KBM-7 (cell line): ENCODE data around the gene NUP85.
"Not testable (repeated sequence)": the region's sequence is repeated elsewhere in the genome, so short reads cannot be mapped to it uniquely, and the experiment has no call there.

Experiments
- DNase-seq: peaks from one replicate; pipeline ENCODE4 v3.0.0-alpha.2; 2015
- in situ Hi-C: fragments of 300-500 bp; cut with MboI; formaldehyde crosslinking; loops from 2 replicates; pipeline ENCODE4 v1.14.3; 2020; ENCODE audit warnings: low sequenced_read_pairs, low pct_unique_long_range_greater_than_20kb, mixed read lengths

The NUP85 gene, protein sequence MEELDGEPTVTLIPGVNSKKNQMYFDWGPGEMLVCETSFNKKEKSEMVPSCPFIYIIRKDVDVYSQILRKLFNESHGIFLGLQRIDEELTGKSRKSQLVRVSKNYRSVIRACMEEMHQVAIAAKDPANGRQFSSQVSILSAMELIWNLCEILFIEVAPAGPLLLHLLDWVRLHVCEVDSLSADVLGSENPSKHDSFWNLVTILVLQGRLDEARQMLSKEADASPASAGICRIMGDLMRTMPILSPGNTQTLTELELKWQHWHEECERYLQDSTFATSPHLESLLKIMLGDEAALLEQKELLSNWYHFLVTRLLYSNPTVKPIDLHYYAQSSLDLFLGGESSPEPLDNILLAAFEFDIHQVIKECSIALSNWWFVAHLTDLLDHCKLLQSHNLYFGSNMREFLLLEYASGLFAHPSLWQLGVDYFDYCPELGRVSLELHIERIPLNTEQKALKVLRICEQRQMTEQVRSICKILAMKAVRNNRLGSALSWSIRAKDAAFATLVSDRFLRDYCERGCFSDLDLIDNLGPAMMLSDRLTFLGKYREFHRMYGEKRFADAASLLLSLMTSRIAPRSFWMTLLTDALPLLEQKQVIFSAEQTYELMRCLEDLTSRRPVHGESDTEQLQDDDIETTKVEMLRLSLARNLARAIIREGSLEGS

DNA sequence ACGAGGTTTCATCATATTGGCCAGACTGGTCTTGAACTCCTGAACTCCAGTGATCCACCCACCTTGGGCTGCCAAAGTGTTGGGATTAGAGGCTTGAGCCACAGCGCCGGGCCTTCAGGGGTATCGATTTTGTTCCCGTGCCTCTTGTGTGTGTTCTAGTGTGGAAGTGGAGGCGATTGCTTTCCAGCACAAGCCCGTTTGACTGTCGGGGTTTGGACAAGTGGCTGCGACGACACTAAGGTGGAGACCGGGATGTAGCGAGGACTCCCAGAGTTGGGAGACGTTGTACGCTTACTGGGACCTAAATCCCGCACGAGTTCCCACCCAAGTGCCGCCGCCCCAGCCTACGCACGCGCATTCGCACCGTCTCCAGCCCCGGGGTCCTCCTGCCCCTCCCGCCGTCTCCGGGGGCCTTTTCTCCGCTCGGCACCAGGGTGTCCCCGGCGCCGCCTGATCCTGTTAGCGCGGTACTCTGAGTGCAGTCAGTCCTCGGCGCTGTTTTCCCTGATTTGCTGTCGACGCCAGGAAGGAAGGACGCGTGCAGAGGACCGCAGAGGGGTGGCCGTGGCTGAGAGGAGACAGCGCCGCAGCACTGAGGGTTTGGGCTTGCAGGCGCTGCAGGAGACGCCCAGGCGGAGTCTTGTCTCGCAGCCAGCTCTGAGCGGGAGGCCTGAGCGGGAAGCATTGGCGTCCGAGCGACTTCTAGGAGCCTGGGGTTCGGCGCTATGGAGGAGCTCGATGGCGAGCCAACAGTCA is at the start of gene NUP85:
NUP85 (plus strand) TSS at position 643 of the 756 bp plus-strand sequence; CDS start at position 726, 83 bp downstream.
- in situ Hi-C loops = no loop called here
- DNase-seq = peak; percentile 96

DNA sequence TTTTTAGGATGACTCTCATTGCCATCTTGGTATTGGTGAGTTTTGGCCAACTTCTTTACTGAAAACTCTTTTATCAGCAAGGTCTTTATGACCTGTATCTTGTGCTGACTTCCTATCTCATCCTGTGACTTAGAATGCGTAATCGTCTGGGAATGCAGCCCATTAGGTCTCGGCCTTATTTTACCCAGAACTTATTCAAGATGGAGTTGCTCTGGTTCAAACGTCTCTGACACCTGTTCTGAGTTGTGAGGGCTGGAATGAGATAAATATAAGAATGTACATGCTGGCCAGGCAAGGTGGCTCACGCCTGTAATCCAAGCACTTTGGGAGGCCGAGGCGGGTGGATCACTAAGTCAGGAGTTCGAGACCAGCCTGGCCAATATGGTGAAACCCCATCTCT is 47.0 kb upstream of the NUP85 start:
- in situ Hi-C loops, DNase-seq: not testable (repeated sequence)

DNA sequence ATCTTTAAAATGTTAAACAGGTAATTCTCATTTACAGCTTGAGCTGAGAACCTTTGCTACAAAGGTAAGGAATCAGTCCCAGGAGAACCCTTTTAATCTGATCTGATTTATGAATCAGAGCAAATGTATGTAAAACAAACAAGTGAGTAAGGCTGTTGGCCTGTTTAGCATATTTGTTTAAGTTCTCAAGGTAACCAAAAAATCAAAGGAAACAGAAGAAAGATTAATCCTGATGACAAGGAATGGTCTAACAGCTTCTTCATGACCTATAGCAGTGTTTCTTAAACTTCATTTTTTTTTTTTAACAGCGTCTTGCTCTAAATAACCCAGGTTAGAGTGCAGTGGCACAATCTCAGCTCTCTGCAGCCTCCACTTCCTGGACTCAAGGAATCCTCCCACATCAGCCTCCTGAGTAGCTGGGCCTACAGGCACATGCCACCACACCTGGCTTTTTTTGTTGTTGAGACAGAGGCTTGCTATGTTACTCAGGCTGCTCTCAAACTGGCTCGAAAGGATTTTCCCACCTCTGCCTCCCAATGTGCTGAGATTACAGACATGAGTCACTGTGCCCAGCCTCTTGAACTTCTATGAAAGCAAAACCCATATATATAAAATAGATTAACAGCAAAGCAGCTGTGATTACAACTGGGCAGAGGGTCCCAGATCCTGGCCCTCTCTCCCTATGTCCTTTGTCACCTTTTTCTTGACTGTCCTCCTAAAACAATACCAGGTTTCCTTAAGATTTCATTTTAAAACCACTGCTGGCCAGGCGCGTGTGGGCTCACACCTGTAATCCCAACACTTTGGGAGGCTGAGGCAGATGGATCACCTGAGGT is 46.1 kb upstream of the NUP85 start:
- DNase-seq = no peak
- in situ Hi-C loops = no loop called here

DNA sequence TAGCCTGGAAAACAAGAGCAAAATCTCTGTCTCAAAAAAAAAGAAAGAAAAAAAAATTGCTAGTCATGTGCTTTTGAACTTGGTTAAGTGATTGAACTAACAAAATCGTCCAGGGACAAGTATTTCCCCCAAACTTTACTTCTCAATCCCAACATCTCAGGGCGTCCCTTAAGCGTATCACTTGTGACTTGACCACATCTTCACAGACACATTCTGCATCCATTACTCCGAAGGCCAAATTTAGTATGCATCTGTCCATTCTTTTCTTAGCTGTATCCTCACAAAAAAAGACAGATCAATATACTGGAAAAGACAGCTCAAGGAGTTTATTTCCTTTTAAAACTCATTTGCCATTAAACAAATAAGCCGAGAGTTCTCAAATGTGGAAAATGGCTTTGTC is 45.3 kb upstream of the NUP85 start:
- in situ Hi-C loops = no loop called here
- DNase-seq = no peak

DNA sequence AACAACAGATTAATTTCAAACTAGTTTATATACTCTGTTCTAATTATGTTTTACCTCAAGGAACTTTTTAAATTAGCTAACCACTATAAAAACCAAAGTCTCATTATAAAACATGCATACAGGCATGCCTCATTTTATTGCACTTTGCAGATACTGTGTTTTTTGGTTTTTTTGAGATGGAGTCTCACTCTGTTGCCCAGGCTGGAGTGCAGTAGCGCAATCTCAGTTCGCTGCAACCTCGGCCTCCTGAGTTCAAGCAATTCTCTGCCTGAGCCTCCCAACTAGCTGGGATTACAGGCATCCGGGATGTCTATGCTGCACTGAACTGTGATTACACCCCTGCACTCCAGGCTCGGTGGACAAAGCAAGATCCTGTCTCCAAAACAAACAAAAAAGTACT is 42.4 kb upstream of the NUP85 start:
- DNase-seq = no peak
- in situ Hi-C loops = no loop called here

DNA sequence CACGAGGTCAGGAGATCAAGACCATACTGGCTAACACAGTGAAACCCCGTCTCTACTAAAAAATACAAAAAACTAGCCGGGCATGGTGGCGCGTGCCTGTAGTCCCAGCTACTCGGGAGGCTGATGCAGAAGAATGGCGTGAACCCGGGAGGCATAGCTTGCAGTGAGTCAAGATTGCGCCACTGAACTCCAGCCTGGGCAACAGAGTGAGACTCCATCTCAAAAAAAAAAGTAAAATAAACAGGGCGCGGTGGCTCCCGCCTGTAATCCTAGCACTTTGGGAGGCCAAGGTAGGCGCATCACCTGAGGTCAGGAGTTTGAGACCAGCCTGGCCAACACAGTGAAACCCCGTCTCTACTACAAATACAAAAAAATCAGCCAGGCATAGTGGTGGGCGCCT is 40.9 kb upstream of the NUP85 start:
- in situ Hi-C loops = not testable (repeated sequence)

DNA sequence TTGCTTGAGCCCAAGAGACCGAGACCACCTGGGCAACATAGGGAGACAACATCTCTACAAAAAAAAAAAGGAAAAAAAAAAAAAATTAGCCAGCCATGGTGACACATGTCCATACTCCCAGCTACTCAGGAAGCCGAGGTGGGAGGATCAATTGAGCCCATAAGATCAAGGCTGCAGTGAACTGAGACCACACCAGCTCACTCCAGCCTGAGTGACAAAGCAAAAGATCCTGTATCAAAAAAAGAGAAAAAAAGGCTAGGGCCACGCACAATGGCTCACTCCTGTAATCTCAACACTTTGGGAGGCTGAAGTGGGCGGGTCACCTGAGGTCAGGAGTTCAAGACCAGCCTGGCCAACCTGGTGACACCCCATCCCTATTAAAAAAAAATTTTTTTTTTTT is 36.5 kb upstream of the NUP85 start:
- DNase-seq = no peak
- in situ Hi-C loops = no loop called here

More for the DNA sequence above, 40.9 kb upstream of the NUP85 start:
- not testable (repeated sequence) for DNase-seq

DNA sequence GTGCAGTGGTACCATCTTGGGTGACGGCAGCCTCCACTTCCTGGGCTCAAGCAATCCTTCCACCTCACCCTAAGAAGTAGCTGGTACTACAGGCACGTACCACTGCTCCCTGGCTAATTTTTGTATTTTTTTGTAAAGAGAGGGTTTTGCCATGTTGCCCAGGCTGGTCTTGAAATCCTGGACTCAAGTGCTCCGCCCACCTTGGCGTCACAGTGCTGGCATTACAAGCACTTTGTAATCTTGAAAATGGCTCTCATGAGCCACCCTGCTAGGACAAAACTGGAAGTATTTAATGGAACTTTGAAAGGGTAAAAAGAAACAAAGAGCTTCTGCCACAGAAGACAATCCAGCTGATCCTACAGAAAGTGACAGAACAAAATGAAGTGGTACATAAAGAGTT is 32.0 kb upstream of the NUP85 start:
- in situ Hi-C loops = no loop called here
- no peak for DNase-seq

DNA sequence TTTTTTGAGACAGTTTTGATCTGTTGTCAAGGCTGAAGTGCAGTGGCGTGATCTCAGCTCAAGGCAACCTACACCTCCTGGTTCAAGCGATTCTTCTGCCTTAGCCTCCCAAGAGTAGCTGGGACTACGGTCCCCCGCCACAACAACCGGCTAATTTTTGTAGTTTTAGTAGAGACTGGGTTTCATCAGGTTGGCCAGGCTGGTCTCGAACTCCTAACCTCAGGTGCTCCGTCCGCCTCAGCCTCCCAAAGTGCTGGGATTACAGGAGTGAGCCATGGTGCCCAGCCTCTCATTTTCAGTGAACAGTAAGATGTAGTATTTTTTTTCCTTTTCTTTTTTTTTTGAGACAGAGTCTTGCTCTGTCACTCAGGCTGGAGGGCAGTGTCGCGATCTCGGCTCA is 30.5 kb upstream of the NUP85 start:
- in situ Hi-C loops = no loop called here
- DNase-seq = no peak

DNA sequence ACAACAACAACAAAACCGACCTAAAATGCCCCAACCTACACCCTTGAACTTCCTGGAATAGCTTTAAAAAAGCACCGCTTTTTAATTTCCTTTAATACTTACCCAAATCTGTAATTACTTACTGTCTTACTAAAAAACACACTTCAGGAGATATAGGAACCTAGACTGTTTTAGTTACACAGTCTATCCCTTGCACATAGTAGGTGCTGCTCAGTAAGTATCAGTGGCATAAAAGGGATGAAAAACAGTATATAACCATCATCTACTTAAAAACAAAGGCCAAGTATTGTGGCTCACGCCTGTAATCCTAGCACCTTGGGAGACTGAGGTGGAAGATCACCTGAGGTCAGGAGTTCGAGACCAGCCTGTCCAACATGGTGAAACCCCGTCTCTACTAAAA is 28.9 kb upstream of the NUP85 start:
- DNase-seq = no peak
- in situ Hi-C loops = no loop called here

DNA sequence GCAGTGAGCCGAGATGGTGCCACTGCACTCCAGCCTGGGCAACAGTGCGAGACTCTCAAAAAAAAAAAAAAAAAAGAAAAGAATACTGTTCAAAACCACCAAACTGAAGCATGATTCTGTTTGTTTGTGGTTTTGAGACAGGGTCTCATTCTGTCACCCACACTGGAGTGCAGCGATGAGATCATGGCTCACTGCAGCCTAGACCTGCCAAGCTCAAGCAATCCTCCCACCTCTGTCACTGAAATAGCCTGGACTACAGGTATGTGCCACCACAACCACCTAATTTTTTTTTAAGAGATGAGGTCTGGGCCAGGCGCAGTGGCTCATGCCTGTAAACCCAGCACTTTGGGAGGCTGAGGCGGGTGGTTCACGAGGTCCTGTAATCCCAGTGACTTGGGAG is 27.0 kb upstream of the NUP85 start:
- in situ Hi-C loops = no loop called here
- no peak for DNase-seq

DNA sequence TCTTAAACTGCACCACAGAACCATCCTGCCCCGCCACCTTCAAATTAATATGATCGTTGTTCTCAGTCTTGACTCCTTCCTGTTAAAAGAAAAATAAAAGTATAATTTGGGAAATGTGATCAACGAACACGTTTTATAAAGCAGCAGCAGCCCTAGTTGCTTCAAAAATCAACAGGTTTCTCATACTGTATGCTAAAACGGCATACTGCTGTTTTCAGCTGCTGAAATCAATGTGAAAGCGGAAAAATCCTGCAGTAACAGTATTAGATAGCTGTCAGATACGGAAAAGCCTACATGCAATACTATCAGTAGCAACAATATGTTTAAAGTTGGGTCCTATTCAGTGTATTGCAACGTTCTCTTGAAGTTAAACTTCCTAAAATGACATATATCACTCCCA is 24.4 kb upstream of the NUP85 start:
- in situ Hi-C loops = no loop called here
- no peak for DNase-seq

DNA sequence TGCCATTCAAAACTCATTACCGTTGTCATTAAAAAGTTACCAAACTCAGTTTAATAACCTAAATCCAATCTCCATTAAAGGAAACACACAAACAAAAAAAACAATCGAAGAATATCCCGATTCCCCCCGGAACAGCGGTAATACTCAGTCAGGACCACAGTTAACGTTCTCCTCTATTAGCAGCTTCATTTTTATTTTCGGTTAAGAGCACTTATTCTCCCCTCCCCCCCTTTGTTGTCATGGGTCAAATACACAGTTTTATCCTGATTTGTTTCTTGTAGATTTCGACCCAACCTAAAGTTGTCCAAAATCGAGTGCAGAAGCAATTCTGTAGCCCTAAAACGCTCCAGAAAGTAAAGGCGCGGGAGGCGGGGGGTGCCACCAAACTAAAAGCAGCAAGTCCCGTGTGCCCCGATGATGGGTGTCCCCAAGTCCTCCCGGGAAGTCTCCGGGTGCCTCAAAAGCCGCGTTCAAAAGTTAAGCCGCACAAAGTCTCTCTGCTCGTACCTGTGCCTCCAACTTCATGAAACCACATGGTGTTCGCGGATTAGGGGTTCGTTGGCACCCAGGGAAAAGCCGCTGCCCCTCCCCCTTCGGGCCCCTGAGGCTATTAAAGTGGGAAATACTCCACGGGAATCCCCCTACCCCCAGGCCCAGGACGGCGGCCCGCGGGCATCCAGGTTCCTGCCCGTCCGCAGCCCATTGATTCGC is 23.7 kb upstream of the NUP85 start:
- in situ Hi-C loops = no loop called here
- peak; percentile 24 for DNase-seq

DNA sequence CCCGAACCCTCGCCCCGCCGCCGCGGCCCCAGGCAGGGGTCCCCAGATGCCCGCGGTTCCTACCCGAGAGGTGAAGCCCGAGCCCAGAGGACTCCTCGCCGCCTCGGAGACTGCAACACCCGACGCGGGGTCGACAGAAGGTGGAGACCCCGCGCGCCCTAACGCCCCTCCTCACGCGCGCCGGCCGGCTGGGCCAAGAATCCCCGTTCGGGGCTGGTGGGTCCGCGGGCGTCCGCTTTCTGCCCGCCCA is 23.2 kb upstream of the NUP85 start:
- DNase-seq = no peak
- in situ Hi-C loops = no loop called here

DNA sequence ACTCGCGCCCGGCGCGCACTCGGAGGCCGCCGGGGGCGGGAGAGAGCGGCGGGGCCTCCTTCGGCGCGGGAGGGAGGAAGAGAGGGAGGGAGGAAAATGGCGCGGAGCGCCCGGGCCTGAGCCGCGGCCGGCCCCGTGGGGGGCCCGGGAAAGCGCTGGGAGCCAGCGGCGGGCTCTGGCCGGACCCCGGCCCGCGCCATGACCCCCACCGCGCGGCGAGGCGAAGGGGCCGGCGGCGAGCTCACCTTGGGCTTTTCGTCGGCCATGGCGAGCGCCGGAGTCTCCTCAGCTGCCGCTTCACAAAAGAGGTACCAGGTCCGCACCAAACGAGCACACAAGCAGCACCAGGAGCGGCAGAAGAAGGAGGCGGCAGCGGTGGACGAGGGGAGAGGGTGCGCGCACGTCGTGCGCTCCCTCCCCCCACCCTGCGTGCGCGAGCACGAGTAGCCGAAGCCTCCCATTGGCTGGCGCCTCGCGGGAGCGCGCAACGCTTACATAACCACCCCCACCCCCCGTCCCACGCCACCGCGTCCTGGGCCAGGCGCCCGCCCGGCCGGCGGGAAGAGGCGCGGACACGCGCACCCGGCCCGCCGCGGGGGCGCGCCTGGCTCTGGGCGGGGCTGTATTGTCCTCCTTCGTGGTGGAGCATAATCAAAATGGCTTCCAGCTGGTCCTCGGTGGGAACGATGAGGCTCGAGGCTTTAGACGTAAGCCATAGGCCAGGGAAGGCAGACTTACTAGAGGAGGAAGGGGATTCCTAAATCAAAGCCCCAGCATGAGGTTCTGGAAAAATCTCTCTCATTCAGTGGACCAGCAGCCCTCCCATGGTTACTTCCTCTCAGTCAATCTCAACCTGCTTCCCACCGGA is 22.7 kb upstream of the NUP85 start, which contains the start of gene SUMO2:
SUMO2 (minus strand) TSS at position 391 of the 868 bp plus-strand sequence; CDS start at position 266, 125 bp downstream.
- in situ Hi-C loops = no loop called here
- peak; percentile 98 for DNase-seq

DNA sequence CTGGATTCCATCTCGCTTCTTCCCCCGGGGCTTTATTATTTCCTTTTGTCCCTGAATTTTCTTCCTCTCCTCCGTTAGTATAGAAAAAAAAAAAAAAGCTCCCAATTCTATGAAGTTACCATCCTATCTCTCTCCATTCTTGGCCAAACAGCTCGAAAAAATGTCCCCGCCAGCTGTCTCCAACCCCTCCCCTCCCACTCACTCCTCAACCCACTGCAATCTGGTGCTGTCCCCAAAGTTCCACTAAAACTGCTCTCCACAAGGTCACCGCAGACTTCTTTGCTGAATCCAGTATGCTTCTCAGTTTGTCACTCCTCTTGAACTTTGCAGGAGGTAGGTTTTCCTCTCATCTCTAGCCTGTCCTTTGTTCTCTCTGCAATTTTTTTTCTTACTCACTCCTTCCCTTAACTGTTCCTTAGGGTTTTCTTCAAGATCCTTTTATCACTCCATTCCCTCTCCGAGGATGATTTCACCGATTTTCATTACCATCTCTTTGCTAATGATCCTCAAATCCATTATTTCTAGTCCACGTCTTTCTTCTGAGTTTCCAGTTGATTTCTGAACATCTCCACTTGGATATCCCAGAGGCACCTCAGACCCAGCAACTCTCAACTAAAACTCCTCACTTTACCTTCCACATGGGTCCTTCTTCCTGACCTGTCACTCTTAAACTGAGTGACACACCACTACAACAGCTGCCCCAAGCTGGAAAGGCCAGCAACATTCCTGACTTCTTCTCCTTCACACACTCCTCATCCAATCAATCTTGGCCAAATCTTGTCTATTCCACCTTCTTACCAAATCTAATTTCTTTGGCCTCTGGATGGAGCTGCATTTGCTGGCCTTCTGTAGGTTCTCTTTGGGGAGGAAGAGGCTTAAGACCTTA is 21.2 kb upstream of the NUP85 start:
- DNase-seq = no peak
- in situ Hi-C loops = no loop called here

DNA sequence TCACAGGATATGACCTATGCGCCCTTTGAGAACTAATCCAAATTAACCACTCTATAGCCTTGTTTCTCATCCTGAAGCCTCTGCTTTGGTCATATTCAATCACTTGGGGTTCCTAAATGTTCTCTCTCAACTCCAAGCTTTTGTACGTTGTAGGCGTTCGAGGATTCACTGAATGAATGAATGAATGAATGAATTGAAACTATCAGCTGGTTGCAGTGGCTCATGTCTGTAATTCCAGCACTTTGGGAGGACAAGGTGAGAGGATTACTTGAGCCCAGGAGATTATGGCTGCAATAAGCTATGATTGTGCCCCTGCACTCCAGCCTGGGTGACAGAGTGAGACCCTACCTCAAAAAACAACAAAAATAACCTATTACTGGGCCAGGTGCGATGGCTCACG is 16.9 kb upstream of the NUP85 start:
- in situ Hi-C loops = no loop called here
- DNase-seq = no peak
